ENCODE data around the gene EPB41L1.

Gene EPB41L1

GRCh38 chr20:36155991-36156390 is 1.5 kb downstream of the EPB41L1 start:
- no peak for DNase-seq

DNA sequence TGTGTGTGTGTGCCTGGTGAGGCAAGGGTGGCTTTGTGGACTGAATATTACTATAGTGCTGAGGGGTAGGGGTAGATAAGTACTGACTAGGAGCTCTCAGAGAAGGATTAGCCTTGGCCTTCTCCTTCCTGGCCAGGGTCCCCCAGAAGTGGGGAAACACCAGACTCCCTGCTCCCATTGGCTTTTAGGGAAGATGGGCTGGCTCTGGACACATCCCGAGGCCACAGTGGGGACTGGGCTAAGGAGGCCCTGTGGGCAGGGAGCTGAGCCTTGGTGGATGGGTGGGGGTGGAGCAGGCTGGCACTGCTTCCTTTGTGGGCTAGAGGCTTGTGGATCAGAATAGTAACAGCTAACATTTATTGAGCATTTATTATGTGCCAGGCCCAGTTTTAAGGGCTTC is 3.1 kb downstream of the EPB41L1 start:
- no peak for DNase-seq

GRCh38 chr20:36158160-36158741 is 3.7 kb downstream of the EPB41L1 start:
- DNase-seq = no peak

- DNase-seq = no peak
Observed at GRCh38 chr20:36159833-36160232, 5.3 kb downstream of the EPB41L1 start.

DNA sequence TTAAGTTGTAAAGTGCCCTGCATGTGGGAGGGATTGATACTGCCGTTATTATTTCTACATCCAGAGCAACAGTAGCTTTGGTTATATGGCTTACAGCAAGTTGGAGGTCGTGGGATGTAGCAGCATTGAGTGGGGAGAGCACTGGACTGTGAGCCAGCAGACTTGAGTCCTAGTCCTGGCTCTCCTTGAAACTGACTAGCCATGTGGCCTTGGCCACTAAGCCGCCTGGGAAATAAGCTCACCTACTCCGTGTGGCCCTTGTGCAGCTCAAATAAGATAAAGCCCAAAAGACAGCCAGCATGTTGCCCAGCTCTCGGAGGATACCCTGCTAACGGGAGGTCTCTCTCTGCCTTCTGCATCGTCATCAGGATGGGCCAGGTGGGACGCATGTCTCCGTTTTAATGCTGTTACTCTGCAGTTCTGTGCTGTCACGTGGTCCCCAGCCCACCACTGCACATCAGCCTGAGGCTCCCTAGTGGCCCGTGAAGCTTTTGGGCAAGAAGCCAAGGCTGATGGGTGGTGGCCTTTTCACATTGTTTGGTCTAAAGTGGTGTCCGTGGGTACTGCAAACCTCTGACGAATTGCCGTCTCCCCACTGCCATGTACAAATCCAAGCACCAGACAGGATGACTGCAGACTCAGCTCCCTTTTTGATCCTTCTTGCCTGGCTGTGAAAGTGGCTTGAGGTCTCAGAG is 7.9 kb downstream of the EPB41L1 start:
- DNase-seq = peak; percentile 11

DNA sequence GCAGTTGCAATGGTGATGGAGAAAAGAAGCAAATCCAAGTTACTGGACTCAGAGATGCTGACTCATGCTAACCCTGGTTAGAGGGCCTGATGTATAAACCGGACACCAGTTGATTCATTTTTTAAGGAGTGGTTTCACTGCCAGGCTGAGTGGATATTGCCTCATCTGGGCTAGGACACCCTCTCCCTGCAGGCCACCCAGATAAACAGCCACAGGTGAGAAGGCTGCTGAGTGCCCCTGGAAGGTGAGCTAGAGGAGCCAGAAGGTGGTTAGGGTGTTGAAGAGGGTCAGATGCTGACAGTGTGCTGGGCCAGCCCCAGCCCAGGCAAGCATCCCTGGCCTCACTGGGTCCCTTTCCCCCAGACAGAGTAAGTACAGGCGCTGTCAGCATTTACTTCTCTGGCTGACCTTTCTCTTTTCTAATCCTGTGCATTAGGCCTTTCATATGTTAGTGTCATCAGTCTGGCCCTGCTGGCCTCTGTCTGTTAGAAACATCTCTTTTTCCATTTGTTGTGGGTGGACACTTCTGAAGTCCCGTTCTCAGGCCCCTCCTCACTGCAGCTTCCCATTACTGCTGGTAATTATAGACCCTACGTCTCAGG is 13.5 kb downstream of the EPB41L1 start:
- peak; percentile 24 for DNase-seq

GRCh38 chr20:36170542-36171215 is 16.1 kb downstream of the EPB41L1 start:
- DNase-seq = no peak

- DNase-seq = peak; percentile 44
Observed at GRCh38 chr20:36173451-36173933, 19.0 kb downstream of the EPB41L1 start.

GRCh38 chr20:36175016-36175415 is 20.5 kb downstream of the EPB41L1 start:
- peak; percentile 5 for DNase-seq

GRCh38 chr20:36175475-36175995 is 21.0 kb downstream of the EPB41L1 start:
- DNase-seq = no peak

DNA sequence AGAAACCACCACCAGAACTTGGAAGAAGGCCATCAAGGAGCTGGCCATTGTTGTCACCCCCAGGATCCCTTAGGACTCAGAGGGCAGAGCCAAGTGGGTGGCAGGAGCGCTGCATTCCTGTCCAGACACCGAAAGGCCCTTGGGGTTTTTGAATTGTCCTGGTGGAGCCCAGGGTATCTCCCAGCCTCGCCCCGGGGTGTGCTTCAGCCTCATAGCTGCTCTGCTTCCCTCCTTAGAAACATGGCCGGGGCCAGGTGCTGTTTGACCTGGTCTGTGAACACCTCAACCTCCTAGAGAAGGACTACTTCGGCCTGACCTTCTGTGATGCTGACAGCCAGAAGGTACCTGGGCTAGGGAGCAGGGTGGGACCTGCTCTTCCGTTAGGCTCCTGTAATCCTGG is 23.2 kb downstream of the EPB41L1 start:
- no peak for DNase-seq

DNA sequence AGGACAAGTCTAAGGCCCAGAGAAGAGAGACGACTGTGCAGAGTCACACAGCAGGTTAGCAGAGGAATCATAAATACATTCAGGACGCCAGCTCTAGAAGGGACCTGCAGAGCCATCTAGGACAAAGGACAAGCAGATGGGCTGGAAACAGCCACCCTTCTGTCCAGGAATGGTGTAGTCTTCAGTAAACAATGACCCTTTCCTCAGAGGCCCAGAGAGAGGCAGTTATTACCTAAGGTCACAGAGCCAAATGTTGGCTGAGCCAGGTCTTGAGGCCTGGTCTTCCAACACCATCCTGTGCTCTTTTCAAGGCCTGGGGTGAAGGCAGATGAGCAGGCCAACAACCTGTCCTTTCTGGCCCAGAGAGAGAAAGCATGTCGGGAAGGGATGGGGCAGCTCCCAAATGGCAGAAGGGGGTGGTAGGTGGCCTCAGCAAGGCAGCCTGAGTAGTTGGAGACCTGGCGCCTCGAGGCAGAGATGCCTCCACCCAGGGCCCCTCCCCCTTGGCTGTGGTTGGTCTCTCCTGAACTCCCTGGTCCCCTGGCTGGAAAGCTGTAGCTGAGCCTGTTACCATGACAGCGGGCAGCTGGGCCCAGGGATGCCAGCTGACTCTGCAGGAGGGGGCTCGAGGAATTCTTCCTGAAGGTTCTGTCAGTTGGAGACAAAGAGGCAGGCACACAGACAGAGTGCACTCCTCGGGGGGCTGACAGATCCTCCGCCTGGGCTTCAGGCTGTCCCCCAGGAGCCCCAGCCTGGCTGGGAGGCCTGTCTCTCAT is 24.8 kb downstream of the EPB41L1 start:
- DNase-seq = no peak

DNA sequence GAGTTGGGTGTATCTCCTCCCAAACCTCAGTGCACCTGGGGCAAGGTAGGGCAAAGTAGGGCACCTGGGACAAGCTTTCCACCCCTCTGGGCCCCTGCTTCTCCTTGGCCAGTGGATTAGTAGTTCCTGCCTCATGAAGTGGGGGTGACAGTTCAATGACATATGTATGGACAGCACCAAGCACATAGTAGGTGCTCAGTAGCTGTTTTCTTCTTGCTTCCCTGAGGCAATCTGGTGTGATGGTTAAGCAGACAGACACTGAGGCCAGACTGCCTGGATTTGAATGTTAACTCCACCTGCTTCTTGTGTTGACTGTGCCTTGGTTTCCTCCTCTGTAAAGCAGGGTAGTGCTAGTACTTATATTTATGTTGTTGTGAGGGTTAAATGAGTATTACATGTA is 25.8 kb downstream of the EPB41L1 start:
- no peak for DNase-seq

- peak; percentile 12 for DNase-seq
Observed at GRCh38 chr20:36181934-36182603, 27.5 kb downstream of the EPB41L1 start.

GRCh38 chr20:36182604-36183154 is 28.1 kb downstream of the EPB41L1 start:
- no peak for DNase-seq

GRCh38 chr20:36183155-36183944 is 28.8 kb downstream of the EPB41L1 start:
- DNase-seq = no peak

DNA sequence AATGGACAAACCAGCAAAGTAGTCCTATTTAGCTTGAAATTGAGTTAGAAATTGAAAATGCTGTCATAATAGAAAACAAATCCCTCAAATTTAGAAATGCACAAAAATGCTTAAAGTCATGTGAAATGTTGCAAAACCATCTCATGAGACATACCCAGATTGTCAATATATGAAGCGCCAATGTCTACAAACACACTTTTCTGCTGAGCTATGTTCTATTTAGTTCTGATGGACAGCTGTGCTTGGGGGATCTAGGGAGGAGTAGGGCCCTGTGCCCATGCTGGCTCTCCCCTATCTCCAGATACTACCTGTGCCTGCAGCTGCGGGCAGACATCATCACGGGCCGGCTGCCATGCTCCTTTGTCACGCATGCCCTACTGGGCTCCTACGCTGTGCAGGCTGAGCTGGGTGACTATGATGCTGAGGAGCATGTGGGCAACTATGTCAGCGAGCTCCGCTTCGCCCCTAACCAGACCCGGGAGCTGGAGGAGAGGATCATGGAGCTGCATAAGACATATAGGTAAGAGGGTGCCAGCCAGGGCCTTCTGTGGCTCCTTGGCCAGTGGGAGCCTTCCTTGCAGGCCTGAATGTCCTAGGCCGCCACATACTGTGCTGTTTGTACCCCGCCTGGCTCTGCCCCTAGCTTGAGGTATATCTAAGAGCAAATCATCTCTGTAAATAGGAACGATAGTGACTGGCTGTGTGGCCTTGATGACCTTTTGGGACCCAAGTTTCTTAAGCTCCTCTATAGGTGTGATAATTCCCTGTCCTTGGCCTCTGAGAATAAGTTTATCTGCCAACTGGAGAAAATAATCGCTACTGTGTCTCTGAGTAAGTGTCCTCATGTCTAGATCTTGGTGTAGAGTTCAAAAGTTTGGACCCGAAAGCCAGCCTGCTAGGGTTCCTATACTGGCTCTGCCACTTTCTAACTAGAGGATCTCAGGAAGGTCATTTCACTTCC is 30.6 kb downstream of the EPB41L1 start:
- DNase-seq = no peak

DNA sequence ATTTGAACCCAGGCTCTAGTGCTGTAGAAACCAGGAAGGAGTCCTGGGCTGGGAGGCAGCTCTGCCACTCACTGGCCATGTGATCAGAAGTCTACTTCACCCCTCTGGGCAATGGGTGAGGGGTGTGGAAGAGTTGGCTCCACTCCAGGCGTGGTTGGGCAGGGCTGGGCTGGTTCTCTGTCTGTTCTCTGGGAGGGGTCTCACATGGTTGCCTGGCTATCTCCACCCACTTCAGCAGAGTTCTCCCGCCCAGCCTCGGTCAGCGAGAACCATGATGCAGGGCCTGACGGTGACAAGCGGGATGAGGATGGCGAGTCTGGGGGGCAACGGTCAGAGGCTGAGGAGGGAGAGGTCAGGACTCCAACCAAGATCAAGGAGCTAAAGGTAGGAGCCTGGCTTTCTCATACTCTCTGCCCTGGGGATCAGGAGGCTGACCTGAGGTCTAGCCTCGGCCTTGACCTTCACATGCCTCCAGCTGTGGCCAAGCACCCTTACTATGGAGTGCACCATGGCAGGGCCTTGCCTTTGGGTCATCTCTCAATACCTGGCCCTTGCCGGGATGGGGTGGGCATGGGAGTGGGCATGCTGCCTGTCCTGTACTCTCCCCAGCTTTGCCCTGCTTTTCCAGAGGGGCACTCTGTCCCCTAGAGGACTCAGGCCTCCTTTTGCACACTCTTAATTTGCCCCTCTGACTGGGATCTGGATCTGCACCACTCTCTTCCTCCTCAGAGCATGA is 39.6 kb downstream of the EPB41L1 start:
- DNase-seq = no peak

DNA sequence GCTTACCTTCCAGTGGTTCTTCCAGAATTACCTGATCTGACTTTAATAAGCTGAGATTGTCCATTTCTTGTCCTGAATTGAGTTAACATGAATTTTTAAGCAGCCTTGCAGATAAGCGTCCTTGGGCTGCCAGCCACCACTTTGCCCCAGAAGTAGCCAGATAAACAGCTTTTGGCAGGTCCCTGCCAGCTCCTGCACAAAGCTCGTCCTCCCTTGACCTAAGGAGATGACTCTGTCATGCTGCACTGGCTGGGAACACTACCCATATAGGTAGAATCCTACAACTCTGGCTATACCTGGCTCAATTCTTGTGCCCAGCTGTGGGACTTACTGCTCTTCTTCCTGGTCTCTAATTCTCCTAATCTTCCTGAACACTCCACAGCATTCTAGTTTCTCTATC is 42.1 kb downstream of the EPB41L1 start:
- no peak for DNase-seq

Measured in fibroblast of skin of right biceps (primary cell).